Hematopoietic multipotent progenitor cell treated with erythropoietin and hydrocortisone succinate and interleukin-3 and kit ligand, for 15 days (in vitro differentiated cells): ENCODE data around the gene TPO.
"Not testable (repeated sequence)": the region's sequence is repeated elsewhere in the genome, so short reads cannot be mapped to it uniquely, and the experiment has no call there.

Experiments
- DNase-seq: peaks from one replicate; pipeline ENCODE4 v3.0.0-alpha.2; 2015; ENCODE audit warnings: low spot score

The TPO gene

DNA sequence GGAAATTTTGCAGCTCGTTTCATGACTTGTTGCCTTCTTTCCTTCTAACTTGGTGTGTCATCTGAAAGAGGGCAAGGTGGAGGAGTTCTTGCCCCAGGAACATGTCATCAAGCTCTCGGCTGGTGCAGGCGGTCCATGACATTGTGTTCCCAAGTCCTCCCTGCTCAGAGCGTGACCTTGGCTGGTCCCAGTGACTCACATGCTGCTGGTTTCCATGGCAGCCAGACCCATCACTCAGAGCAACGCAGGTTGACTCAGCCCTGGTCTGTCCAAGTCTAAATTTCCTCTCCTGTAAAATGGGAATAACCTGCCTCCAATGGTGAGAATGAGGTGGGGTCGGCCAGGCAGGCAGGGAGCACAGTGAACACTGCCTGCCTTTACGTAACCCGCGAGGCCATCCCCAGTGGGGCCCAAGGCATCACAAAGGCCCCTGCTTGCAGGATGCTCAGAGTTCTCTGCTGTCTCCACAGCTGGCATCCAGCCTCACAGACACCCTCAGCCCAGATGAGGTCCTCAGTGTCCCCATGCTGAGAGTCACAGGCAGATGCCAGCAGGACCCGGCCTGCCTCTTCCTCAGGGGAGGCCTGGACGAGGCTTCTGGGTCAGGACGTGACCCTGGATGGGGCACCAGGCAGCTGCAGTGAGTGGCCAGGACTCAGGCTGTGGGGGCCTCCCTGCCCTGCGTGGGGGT lies 143.7 kb downstream of the TPO start:
- DNase-seq, result no peak

DNA sequence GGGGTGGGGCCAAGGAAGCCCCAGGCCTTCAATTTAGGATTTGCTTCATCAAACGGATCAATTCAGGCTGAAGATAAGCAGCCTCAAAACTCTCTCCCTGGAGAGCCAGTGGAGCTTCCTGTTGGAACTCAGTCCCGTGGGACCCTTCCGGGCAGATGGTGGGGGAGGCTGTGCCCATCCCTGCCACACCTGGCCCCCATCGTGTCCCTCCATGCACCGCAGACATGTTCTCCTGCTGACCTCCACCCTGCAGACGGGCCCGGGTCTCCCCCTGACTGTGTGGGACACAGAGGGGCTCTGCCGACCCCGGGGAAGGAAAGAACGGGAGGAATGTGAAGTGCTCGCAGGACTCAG lies 144.2 kb downstream of the TPO start:
- DNase-seq, result no peak

DNA sequence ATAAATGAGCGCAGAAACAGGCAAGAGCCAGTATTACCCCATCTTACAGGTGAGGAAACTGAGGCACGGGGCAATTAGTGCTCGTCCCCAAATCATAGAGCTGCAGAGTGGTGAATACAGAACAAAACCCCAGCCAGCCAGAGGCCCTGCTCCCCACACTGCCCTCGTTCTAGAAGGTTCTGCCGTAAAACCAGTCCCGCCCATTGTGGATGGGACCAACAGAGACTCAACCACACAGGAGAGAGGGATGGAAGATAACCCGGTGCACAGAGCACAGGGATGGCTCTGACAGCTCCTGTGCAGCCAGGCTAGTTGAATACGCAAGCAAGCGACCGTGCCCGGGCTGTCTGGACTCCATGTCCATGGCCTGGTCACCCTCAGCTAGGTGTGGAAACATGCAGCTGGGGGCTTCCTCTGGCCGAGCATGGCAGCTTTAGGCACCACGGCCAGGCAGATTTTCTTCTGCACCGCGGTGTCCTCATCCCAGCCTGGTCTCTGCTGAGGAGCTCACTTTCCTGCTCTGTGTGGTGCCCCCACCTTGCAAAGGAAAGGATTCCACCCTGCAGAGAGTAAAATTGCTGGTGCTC lies 146.4 kb downstream of the TPO start:
- no peak for DNase-seq

- no peak for DNase-seq
Measured at GRCh38 chr2:1561259-1561658, 148.0 kb downstream of the TPO start.

- DNase-seq, result no peak
Measured at GRCh38 chr2:1561811-1562421, 148.7 kb downstream of the TPO start.

- DNase-seq, result no peak
Measured at GRCh38 chr2:1563084-1563857, 150.0 kb downstream of the TPO start.

- DNase-seq, result no peak
Measured at GRCh38 chr2:1563943-1564891, 151.0 kb downstream of the TPO start.

GRCh38 chr2:1567556-1568344 lies 154.5 kb downstream of the TPO start:
- DNase-seq, result no peak

DNA sequence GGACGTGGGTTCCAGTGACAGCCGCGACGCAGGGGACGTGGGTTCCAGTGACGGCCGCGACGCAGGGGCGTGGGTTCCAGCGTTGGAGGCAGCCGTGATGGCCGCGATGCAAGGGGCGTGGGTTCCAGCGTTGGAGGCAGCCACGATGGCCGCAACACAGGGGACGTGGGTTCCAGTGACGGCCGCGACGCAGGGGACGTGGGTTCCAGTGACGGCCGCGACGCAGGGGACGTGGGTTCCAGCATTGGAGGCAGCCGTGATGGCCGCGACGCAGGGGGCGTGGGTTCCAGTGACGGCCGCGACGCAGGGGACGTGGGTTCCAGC lies 155.0 kb downstream of the TPO start:
- DNase-seq, result not testable (repeated sequence)

- no peak for DNase-seq
Measured at GRCh38 chr2:1569879-1570450, 156.7 kb downstream of the TPO start.

- no peak for DNase-seq
Measured at GRCh38 chr2:1571477-1572417, 158.5 kb downstream of the TPO start.

DNA sequence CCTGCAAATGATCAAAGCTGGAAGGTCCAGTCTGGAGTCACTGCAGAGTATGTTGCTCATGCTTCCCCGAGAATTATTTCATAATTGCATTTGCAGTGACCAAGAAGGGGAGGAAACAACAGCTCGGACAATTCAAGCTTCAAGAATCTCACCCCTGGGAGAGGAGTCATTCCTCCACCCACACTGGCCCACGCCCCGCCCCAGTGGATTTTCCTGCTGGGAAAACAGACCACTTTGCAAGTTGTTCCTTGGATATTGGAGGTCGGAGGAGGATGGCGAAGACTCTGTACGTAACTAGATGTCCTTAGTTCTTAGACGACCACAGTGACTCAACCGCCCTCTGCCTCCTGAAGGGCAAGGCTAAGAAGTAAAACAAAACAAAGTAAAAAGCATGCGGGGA lies 159.4 kb downstream of the TPO start:
- no peak for DNase-seq

DNA sequence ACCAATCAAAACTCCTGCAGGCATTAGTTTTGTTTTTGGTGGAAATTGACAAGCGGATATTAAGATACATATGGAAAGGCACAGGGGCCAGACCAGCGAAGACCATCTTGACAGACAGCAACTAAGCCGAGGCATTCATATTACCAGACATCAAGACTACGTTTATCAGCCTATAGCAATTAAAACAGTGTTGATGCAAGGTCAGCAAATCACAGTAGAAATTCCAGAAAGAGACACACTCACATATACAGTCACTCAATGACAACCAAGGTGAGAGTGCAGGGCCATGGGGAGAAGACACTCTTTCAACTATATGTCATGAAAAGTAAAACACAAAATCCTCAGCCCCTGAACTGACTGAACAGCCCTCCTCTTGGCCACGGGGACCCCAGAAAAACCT lies 164.6 kb downstream of the TPO start:
- DNase-seq, result no peak

DNA sequence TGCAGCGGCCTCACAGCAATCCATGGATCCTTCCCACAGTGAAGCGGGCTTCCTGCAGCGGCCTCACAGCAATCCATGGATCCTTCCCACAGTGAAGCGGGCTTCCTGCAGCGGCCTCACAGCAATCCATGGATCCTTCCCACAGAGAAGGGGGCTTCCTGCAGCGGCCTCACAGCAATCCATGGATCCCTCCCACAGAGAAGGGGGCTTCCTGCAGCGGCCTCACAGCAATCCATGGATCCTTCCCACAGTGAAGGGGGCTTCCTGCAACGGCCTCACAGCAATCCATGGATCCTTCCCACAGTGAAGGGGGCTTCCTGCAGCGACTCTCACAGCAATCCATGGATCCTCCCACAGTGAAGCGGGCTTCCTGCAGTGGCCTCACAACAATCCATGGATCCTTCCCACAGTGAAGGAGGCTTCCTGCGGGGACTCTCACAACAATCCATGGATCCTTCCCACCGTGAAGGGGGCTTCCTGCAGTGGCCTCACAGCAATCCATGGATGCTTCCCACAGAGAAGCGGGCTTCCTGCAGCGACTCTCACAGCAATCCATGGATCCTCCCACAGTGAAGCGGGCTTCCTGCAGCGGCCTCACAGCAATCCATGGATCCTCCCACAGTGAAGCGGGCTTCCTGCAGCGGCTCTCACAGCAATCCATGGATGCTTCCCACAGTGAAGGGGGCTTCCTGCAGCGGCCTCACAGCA lies 168.1 kb downstream of the TPO start:
- not testable (repeated sequence) for DNase-seq

GRCh38 chr2:1581965-1582625 lies 168.8 kb downstream of the TPO start:
- no peak for DNase-seq

DNA sequence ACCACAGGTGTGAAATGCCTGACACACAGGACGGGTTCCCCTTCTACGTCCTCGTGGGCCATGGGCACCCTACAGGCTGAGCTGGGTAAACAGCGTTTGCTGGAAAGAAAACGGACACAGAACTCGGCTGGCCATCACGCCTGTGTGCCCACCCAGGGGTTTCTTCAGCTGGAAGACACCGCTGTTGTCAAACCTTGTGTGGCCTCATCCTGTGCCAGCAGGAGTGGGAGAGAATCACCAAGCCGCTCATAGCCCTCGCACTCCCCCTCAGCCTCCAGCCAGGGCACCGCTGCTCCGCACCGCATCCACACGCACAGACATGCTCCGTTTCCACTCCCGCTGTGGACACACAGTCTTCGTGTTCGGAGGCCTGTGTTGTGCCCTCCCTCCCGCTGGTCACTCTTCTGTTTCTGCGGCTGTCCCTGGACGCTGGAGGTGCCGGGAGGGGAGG lies 169.7 kb downstream of the TPO start:
- no peak for DNase-seq

GRCh38 chr2:1584051-1584531 lies 170.8 kb downstream of the TPO start:
- no peak for DNase-seq
